SK-N-MC (cell line): Measurements from ENCODE around the gene ADAM10.

ENCODE experiments used
- EZH2 ChIP-seq: fragments of 200-600 bp; sonication (generic); IDR thresholded peaks from one replicate; pipeline ENCODE4 v1.6.1; 2017; ENCODE audit warnings: antibody characterized with exemption
- POLR2AphosphoS5 ChIP-seq: IDR thresholded peaks from 2 replicates; pipeline ENCODE4 v1.6.1; 2012; ENCODE audit warnings: mild to moderate bottlenecking, low read depth, low read length, borderline replicate concordance

DNA sequence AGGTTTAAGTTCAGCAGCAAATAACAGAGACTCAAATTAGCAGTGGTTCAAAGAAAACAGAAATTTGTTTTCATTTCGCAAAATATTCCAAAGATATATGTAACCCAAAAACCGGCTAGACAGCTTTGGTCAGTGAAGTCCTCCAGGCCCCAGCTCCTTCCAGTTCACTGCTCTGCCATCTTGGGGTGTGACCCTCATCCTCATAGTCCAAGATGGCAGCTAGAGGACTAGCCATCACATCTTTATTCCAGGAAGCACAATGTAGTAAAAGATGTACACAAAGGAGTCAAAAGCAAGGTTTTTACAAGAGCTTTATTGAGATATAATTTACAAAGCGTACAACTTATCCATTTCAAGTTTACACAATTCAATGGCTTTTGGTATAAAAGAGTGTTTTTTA lies 210.6 kb downstream of the ADAM10 start:
- TF ChIP-seq POLR2AphosphoS5 (no peak), EZH2 (no peak)
